Stimulated activated CD8-positive, alpha-beta memory T cell treated with anti-CD3 and anti-CD28 coated beads, Interleukin-12 subunit alpha, Interleukin-12 subunit beta, amount 100 ng/mL, for 4 hours (primary cell): ENCODE measurements around the gene STON2.

Experiments used
- DNase-seq: peaks from one replicate; pipeline ENCODE4 v3.0.0-alpha.2; 2020; ENCODE audit warnings: low read depth

Gene STON2

GRCh38 chr14:81301813-81302212 is 98.3 kb downstream of the STON2 start:
- no peak for DNase-seq

- DNase-seq, result no peak
These were observed 98.8 kb downstream of the STON2 start for GRCh38 chr14:81301371-81301770.

GRCh38 chr14:81298911-81299310 is 101.2 kb downstream of the STON2 start:
- no peak for DNase-seq

GRCh38 chr14:81298122-81298521 is 102.0 kb downstream of the STON2 start:
- no peak for DNase-seq

GRCh38 chr14:81295958-81296923 is 103.9 kb downstream of the STON2 start:
- no peak for DNase-seq

GRCh38 chr14:81289516-81289915 is 110.6 kb downstream of the STON2 start:
- DNase-seq, result no peak

GRCh38 chr14:81286574-81287370 is 113.4 kb downstream of the STON2 start:
- no peak for DNase-seq

- DNase-seq, result no peak
These were observed 114.9 kb downstream of the STON2 start for GRCh38 chr14:81285245-81285644.

- DNase-seq, result no peak
These were observed 118.8 kb downstream of the STON2 start for GRCh38 chr14:81281332-81281731.

- no peak for DNase-seq
These were observed 119.9 kb downstream of the STON2 start for GRCh38 chr14:81280136-81280791.

- DNase-seq, result no peak
These were observed 123.0 kb downstream of the STON2 start for GRCh38 chr14:81277096-81277495.

- DNase-seq, result no peak
These were observed 123.8 kb downstream of the STON2 start for GRCh38 chr14:81276073-81277069.

- no peak for DNase-seq
These were observed 124.6 kb downstream of the STON2 start for GRCh38 chr14:81275305-81276072.

GRCh38 chr14:81273961-81274575 is 126.1 kb downstream of the STON2 start:
- DNase-seq, result no peak

- no peak for DNase-seq
These were observed 126.6 kb downstream of the STON2 start for GRCh38 chr14:81273521-81273920.

GRCh38 chr14:81272317-81272716 is 127.8 kb downstream of the STON2 start:
- DNase-seq, result no peak

GRCh38 chr14:81269979-81270375 is 130.1 kb downstream of the STON2 start:
- no peak for DNase-seq

GRCh38 chr14:81269100-81269978 is 130.8 kb downstream of the STON2 start:
- no peak for DNase-seq

- no peak for DNase-seq
These were observed 132.1 kb downstream of the STON2 start for GRCh38 chr14:81268016-81268416.
